GM19328 (cell line): ENCODE results near the gene ROBO1.
"Not testable (repeated sequence)": the region's sequence is repeated elsewhere in the genome, so short reads cannot be mapped to it uniquely, and the experiment has no call there.

Experiments used
- ATAC-seq: cut with Tn5 transposase; IDR thresholded peaks from one replicate; pipeline ENCODE4 v1.9.1; 2021; ENCODE audit warnings: mild to moderate bottlenecking, moderate library complexity; ENCODE audit not compliant: unreplicated experiment

ROBO1 gene

GRCh38 chr3:79325833-79326383 lies 441.9 kb downstream of the ROBO1 start:
- not testable (repeated sequence) for ATAC-seq

DNA sequence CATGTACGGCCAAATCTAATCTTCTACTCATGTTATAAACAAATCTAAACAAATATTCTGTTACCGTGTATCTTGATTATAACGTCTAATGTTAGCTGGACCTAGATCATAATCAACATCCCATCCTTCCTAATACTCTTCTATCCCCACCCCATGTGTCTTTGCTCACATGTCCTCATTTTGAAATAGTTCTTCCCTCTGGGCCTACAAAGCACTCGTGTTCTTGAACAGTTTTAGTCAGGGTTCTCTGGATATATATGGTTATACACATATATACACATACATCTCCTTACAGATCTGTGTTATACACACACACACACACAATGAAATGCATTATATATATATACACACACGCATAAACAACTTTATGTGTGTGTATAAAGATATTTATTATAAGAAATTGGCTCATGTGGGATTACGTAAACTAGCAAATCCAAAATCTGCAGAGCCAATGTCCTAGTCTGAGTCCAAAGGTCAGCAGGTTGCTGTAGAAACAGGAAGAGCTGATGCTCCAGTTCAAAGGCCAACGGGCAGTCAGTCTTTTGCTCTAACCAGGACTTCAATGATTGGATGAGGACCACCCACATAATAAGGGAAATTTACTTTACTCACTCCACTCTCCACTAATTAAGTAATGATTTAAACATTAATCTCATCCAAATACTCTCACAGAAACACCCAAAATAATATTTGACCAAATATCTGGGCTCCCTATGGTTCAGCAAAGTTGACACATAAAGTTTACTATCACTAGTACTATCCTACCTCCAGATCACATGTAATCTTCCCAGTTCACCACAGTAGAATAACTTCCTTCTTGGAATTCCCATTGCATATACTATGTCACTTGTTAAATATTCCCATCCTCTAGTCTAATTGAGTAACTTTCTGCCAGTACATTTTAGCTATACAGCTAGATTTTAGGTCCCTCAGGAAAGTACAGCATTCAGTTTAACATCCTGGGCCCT lies 450.0 kb downstream of the ROBO1 start:
- ATAC-seq = no peak

DNA sequence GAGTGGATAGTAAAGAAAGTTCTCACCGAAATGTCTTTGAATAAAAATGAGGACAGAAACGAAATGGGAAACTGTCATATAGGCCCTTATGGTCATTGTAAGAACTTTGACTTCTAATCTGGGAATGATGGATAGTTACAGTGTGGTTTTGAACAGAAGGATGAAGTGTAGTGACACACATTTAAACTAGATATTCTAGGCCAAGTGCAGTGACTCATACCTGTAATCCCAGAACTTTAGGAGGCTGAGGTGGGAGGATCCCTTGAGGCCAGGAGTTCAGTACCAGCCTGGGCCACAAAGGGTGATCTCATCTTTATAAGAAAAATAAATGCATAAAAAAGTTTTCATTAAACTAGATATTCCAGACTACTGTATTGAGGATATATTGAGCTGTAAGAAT lies 452.8 kb downstream of the ROBO1 start:
- ATAC-seq = no peak

- ATAC-seq = no peak
Measured at GRCh38 chr3:79314544-79314943, 453.3 kb downstream of the ROBO1 start.

GRCh38 chr3:79310016-79310415 lies 457.8 kb downstream of the ROBO1 start:
- no peak for ATAC-seq

DNA sequence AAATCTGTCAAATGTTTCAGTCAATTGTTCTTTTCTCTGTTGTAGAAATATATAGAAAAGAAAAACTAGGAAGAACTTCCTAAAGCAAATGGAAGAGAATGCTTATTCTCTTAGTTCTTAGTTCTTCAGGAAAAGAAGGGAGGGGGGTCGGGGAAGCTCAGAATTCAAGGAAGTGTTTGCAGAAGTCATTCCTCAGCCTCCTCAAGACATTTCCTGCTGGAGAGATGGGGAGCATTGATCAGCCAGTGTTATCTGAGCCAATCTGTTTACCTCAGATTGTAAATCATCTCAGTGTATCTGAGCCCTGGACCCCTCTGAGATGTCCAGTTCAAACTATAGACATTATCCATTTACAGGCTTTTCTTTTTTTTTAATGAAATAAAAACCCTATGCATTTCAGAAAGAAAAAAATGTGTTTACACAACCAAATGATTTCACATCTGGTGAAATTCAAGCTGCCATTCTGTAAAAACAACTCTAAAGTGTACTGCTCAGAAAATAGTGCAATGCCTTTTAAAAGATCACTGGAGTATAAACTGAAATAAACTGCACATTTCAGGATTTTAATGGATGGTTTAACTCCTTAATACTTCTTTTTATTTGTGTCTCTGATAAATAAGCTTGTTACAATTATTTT lies 460.7 kb downstream of the ROBO1 start:
- ATAC-seq = no peak

DNA sequence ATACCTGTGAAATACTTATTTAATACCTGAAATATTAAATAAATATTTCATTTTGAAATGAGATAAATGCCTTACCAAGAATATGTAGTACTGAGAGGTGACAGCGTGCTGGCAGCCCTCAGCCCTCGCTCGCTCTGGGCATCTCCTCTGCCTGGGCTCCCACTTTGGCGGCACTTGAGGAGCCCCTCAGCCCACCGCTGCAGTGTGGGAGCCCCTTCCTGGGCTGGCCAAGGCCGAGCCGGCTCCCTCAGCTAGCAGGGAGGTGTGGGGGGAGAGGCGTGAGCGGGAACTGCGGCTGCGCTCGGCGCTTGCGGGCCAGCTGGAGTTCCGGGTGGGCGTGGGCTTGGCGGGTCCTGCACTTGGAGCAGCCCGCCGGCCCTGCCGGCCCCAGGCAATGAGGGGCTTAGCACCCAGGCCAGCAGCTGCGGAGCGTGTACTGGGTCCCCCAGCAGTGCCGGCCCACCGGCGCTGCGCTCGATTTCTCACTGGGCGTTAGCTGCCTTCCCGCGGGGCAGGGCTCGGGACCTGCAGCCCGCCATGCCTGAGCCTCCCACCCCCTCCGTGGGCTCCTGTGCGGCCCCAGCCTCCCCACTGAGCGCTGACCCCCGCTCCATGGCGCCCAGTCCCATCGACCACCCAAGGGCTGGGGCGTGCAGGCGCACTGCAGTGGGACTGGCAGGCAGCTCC lies 467.7 kb downstream of the ROBO1 start:
- ATAC-seq = not testable (repeated sequence)

GRCh38 chr3:79297245-79297960 lies 470.4 kb downstream of the ROBO1 start:
- no peak for ATAC-seq

DNA sequence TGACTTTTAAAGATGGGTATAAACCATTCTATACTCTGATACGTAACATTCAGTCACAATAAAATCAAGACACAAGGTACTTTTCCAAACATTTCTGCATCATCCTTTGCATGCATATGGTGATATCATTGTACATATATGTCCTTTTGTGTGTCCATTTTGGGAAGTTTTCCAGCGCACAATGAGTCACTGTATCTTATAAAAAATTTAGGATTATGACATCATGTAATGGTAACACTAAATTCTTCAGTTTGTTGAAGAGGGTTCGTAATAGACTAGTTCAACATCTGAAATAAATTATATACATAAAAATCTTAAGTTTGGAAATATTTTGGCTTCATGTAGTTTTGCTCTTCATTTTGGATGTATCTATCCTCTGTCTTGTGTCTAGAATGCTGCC lies 480.9 kb downstream of the ROBO1 start:
- ATAC-seq = no peak

- ATAC-seq = no peak
Measured at GRCh38 chr3:79285871-79286270, 481.9 kb downstream of the ROBO1 start.

DNA sequence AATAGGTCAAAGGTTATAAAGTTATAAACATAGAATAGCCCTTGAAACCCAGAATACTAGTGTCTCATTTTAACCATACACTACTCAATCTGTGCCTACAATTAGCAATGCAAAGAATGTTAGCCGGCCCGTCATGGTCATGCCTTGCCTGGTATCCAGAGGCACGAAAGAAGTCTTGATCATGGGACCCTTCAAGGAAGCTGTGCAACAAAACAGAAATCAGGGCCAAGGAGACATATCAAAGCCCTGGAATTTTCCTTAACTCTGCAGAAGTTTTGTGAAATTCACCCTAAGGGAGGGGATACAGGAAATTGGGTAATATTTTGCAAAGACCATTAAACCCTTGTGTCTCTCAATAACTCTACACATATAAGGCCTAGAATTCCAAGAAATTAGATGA lies 482.4 kb downstream of the ROBO1 start:
- no peak for ATAC-seq

- no peak for ATAC-seq
Measured at GRCh38 chr3:79284781-79285180, 483.0 kb downstream of the ROBO1 start.

- no peak for ATAC-seq
Measured at GRCh38 chr3:79278681-79279080, 489.1 kb downstream of the ROBO1 start.

GRCh38 chr3:79268422-79268821 lies 499.4 kb downstream of the ROBO1 start:
- no peak for ATAC-seq

GRCh38 chr3:79264892-79265291 lies 502.9 kb downstream of the ROBO1 start:
- no peak for ATAC-seq

DNA sequence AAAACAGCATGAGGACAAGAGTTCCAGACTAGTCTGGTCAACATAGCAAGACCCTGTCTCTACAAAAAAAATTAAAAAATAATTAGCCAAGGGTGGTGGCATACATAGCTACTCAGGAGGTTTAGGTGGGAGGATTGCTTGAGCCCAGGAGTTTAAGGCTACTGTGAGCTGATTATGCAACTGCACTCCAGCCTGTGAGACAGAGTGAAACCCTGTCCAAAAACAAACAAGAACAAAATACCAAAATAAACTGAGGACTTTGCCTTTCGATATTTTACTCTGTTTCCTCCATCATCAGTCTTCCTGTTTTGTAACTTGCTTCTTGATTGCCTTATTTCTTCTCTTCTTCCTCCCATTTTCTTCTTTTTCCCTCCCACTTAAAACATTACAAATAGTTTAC lies 504.4 kb downstream of the ROBO1 start:
- ATAC-seq = no peak

GRCh38 chr3:79258479-79258878 lies 509.3 kb downstream of the ROBO1 start:
- ATAC-seq = no peak

GRCh38 chr3:79257791-79258190 lies 510.0 kb downstream of the ROBO1 start:
- ATAC-seq = no peak

GRCh38 chr3:79255702-79256101 lies 512.1 kb downstream of the ROBO1 start:
- no peak for ATAC-seq

GRCh38 chr3:79255292-79255691 lies 512.5 kb downstream of the ROBO1 start:
- no peak for ATAC-seq

DNA sequence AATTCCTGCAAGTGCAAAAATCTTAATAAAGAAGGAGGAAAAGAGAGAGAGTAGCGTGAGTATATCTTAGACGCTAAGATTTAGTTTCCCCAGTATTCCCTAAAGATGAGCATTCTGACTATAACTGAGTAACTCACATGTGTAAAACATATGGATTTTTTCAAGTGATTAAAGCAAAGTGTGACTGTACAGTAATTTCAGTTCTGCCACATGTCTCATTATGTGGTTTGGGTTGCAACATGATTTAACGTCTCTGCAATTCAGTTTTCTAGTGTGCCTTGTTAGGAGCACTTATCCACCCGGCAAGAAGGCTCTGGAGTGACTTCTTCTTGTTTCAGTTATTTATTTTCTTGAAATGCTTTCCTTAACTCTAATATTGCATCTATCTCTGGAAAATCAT lies 514.1 kb downstream of the ROBO1 start:
- no peak for ATAC-seq
